HTERT RPE-1 (cell line): Measurements from ENCODE around the gene BANP.
"Not testable (repeated sequence)": the region's sequence is repeated elsewhere in the genome, so short reads cannot be mapped to it uniquely, and the experiment has no call there.

ENCODE experiments used
- in situ Hi-C: fragments of 300-500 bp; cut with MboI; formaldehyde crosslinking; loops from 4 replicates; pipeline ENCODE4 v1.14.3; 2020; ENCODE audit warnings: low sequenced_read_pairs

Gene BANP

GRCh38 chr16:87965417-87965816 lies 14.2 kb downstream of the BANP start:
- in situ Hi-C loops: no loop called here

GRCh38 chr16:87966064-87966645 lies 14.9 kb downstream of the BANP start:
- in situ Hi-C loops: no loop called here

- in situ Hi-C loops: no loop called here
Measured at GRCh38 chr16:87966685-87967185, 15.5 kb downstream of the BANP start.

- in situ Hi-C loops: no loop called here
Measured at GRCh38 chr16:87968541-87968940, 17.3 kb downstream of the BANP start.

- in situ Hi-C loops: no loop called here
Measured at GRCh38 chr16:87970186-87970585, 19.0 kb downstream of the BANP start.

- in situ Hi-C loops: no loop called here
Measured at GRCh38 chr16:87971933-87972332, 20.7 kb downstream of the BANP start.

GRCh38 chr16:87973717-87974116 lies 22.5 kb downstream of the BANP start:
- in situ Hi-C loops: no loop called here

- in situ Hi-C loops: no loop called here
Measured at GRCh38 chr16:87974178-87974577, 22.9 kb downstream of the BANP start.

GRCh38 chr16:87976665-87977064 lies 25.4 kb downstream of the BANP start:
- in situ Hi-C loops: no loop called here

GRCh38 chr16:87978127-87978526 lies 26.9 kb downstream of the BANP start:
- in situ Hi-C loops: no loop called here

GRCh38 chr16:87979352-87979751 lies 28.1 kb downstream of the BANP start:
- in situ Hi-C loops: no loop called here

- in situ Hi-C loops: not testable (repeated sequence)
Measured at GRCh38 chr16:87979911-87980630, 28.8 kb downstream of the BANP start.

GRCh38 chr16:87981376-87981775 lies 30.1 kb downstream of the BANP start:
- in situ Hi-C loops: not testable (repeated sequence)

- in situ Hi-C loops: no loop called here
Measured at GRCh38 chr16:87982581-87983041, 31.4 kb downstream of the BANP start.

- in situ Hi-C loops: not testable (repeated sequence)
Measured at GRCh38 chr16:87983072-87983736, 32.0 kb downstream of the BANP start.

GRCh38 chr16:87983737-87984097 lies 32.5 kb downstream of the BANP start:
- in situ Hi-C loops: not testable (repeated sequence)

- in situ Hi-C loops: not testable (repeated sequence)
Measured at GRCh38 chr16:87984180-87984579, 32.9 kb downstream of the BANP start.

GRCh38 chr16:87984632-87985267 lies 33.5 kb downstream of the BANP start:
- in situ Hi-C loops: no loop called here

GRCh38 chr16:87985493-87985892 lies 34.3 kb downstream of the BANP start:
- in situ Hi-C loops: not testable (repeated sequence)

- in situ Hi-C loops: not testable (repeated sequence)
Measured at GRCh38 chr16:87986361-87986849, 35.2 kb downstream of the BANP start.

- in situ Hi-C loops: not testable (repeated sequence)
Measured at GRCh38 chr16:87988596-87988995, 37.4 kb downstream of the BANP start.
